PFSK-1 (cell line): ENCODE results near the gene CEP192.

Experiments used
- POLR2AphosphoS5 ChIP-seq: IDR thresholded peaks from 2 replicates; pipeline ENCODE4 v1.6.1; 2012; ENCODE audit warnings: low read depth, mild to moderate bottlenecking, control low read depth, low read length, moderate library complexity
- TF ChIP-seq, protein P1 (sequence below), 2 experiments: IDR thresholded peaks; 2 replicates each; pipeline versions ENCODE4 v1.6.1 to v1.8.0; 2011 to 2012; ENCODE audit warnings: low read depth in 2 of 2, low read length in 2 of 2, control low read depth in 1 of 2, inconsistent platforms in 1 of 2, mild to moderate bottlenecking in 1 of 2, moderate library complexity in 1 of 2; ENCODE audit not compliant: insufficient read depth in 1 of 2

DNA sequence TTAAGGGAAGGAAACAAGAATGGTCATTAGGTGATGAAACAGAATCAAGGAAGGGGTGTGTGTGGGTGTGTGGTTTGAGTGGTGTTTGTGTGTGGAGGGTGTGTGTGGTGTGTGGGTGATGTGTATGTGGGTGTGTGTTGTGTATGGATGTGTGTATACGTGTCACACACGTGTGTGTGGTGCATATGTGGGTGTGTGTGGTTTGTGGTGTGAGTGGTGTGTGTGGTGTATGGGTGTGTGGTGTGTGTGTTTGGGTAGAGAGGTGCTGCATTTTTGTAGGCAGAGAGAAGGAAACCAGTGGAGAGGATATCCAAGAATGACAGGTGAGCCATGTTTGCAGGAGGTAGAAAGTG is 1.1 kb upstream of the CEP192 start:
- TF ChIP-seq, protein P1, sequence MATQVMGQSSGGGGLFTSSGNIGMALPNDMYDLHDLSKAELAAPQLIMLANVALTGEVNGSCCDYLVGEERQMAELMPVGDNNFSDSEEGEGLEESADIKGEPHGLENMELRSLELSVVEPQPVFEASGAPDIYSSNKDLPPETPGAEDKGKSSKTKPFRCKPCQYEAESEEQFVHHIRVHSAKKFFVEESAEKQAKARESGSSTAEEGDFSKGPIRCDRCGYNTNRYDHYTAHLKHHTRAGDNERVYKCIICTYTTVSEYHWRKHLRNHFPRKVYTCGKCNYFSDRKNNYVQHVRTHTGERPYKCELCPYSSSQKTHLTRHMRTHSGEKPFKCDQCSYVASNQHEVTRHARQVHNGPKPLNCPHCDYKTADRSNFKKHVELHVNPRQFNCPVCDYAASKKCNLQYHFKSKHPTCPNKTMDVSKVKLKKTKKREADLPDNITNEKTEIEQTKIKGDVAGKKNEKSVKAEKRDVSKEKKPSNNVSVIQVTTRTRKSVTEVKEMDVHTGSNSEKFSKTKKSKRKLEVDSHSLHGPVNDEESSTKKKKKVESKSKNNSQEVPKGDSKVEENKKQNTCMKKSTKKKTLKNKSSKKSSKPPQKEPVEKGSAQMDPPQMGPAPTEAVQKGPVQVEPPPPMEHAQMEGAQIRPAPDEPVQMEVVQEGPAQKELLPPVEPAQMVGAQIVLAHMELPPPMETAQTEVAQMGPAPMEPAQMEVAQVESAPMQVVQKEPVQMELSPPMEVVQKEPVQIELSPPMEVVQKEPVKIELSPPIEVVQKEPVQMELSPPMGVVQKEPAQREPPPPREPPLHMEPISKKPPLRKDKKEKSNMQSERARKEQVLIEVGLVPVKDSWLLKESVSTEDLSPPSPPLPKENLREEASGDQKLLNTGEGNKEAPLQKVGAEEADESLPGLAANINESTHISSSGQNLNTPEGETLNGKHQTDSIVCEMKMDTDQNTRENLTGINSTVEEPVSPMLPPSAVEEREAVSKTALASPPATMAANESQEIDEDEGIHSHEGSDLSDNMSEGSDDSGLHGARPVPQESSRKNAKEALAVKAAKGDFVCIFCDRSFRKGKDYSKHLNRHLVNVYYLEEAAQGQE (IDR thresholded peaks at IDR 0.05; ENCODE audit: insufficient read depth in 1 of 2, low read depth in 2 of 2, low read length in 2 of 2): no peak
- TF ChIP-seq POLR2AphosphoS5: no peak
